GM12892 (cell line): ENCODE measurements around the gene SDK1.

Source experiments
- DNase-seq: peaks from one replicate; pipeline ENCODE4 v3.0.0; 2011; ENCODE audit not compliant: insufficient read length
- FAIRE-seq: peaks from 2 replicates; lab custom pipeline; 2011; peaks lifted over from hg19 to GRCh38; lab: Jason Lieb, UNC
- POLR2A ChIP-seq: IDR thresholded peaks from 2 replicates; pipeline ENCODE4 v1.6.1; 2011; ENCODE audit warnings: low read depth, low read length, control low read depth
- POLR2AphosphoS5 ChIP-seq: IDR thresholded peaks from 2 replicates; pipeline ENCODE4 v1.6.1; 2011; ENCODE audit warnings: low read depth, low read length, control low read depth
- TAF1 ChIP-seq: IDR thresholded peaks from 2 replicates; pipeline ENCODE4 v1.6.1; 2011; ENCODE audit warnings: low read depth, mild to moderate bottlenecking, control low read depth, low read length, borderline replicate concordance

The SDK1 gene

DNA sequence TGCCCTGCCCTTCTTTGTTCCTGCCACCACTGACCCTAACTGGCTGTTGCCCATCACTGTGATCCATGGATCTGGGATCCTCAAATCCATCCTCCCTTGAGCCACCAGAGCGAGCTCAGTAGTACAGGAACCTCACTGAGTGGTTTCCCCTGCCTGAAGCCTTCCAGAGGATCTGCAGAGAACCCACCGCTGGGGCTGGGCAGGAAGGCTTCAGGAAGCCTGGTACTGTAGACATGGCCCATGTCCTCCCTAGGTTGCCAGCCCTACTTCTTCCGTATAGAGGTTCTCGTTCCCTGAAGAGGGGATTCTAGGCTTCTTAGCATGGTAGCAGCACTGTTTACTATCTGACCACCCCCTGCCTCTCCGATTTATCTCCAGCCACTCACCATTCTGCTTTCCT is 693.7 kb downstream of the SDK1 start:
- TF ChIP-seq TAF1 (no peak), POLR2AphosphoS5 (no peak), POLR2A (no peak)
- DNase-seq = no peak
- FAIRE-seq = no peak

DNA sequence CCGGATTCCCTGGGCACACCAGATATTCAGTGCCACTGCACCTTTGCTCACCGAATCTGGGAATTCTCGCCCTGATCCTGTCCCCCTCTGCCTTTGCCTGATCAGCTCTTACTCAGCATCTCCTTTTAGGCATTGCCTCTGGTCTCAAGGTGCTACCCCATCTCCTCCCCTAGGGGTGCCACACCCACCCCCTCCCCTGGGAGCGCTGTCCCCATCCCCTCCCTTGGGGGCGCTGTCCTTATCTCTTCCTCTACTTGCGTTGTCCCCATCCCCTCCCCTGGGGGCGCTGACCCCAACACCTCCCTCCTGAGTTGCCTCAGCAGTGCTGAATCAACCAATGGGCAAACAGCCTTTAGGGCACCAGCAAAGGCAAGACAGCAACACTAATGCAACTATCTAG is 694.1 kb downstream of the SDK1 start:
- no peak for TF ChIP-seq POLR2AphosphoS5
- no peak for TF ChIP-seq POLR2A
- TF ChIP-seq TAF1 = no peak
- DNase-seq = no peak
- no peak for FAIRE-seq

DNA sequence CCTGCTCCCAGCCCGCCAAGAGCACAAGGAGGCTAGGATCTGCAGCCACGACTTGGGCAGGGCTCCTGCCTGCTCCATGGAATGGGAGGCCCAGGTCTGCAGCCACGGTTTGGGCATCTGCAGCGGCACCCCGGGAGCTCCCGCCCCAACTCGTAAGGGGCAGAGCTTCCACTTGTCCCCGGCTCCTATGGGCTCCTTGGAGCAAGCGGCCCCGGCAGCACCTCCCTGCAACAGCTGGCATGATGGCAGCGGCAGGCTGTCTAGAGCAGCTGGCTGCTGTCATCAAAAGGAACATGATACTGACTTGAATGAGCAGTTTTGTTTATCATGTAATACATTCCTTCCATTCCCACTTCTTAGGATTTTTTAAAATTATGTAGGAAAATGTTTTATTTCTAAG is 697.0 kb downstream of the SDK1 start:
- FAIRE-seq (no peak), DNase-seq (no peak)
- no peak for TF ChIP-seq POLR2AphosphoS5
- TF ChIP-seq TAF1 = no peak
- TF ChIP-seq POLR2A = no peak

DNA sequence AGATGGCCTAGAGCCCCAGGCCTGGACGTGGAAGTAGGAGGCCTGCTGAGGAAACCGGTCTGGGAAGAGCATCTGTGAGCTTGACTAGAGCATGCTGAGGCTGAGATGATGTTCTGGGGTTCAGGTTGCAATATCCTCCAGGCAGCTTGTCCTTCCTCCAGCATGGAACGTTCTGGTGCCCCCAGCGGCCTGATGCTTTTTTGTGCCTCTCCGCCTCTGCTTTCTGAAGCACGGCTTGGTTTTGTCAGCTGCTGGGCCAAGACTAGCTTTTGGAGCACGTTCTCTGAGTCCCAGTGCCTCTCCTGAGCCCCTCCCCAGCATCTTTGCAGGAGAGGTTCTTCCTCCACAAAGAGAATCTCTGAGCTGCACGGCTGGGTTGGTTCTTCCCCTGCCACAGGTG is 699.1 kb downstream of the SDK1 start:
- no peak for TF ChIP-seq POLR2AphosphoS5
- no peak for TF ChIP-seq POLR2A
- no peak for TF ChIP-seq TAF1
- FAIRE-seq = no peak
- no peak for DNase-seq

DNA sequence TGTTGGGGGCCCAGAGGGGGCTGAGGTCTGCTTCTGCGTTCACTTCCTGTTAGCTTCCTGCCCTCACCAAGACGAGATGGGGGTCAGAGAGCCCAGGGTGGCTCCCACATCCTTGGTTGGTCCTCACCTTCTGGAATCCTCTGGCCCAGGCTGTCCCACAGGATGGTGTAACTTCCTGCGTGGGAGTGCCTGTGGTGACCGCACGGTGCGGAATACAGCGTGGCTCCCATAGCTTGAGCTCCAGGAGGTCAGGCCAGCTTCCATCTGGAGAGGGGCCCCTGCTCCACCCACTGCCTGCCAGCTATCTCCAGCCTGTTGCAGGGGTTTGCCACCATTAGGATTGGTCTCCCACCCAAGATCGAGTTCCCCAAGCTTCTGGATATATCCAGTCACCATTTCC is 699.9 kb downstream of the SDK1 start:
- FAIRE-seq (no peak), DNase-seq (no peak)
- no peak for TF ChIP-seq TAF1
- TF ChIP-seq POLR2A = no peak
- TF ChIP-seq POLR2AphosphoS5 = no peak

DNA sequence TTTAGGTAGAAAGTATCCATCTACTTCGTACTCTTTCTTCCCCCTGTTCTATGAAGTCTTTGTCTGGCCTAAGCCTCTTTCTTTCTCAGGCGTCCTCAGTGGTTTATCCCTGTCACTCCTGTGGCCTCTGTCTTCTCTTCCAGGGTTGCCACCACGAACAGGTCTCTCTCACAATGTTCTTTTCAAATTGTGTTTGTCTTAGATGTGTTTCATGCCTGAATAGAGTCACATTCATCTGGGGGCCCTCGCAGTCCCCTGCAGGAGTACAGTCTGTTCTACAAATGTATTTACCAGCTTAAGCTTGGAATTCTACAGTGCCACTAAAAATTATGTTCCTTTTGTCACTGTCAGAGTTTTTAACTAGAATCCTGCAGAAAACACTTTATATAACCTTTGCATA is 700.7 kb downstream of the SDK1 start:
- no peak for TF ChIP-seq TAF1
- no peak for FAIRE-seq
- DNase-seq = no peak

DNA sequence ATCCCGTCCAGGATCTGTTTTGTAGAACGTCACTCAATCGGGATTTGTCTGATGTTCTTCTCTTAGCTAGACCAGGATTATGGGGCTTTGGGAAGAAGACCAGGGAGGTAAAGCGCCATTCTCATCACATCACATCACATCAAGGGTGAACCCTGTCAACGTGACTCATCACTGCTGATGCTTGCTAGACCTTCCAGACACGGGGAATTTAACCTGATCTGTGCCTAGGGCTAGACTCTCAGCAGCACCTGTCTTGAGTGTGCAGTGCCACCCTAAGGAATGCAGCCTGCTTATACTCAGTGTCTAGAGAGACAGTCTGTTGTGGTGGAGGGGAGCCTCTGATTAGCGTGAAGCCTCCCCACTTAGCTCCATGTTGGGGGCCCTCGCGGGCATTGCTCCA is 702.5 kb downstream of the SDK1 start:
- DNase-seq (no peak), FAIRE-seq (no peak)
- TF ChIP-seq TAF1 (no peak), POLR2A (no peak), POLR2AphosphoS5 (no peak)

DNA sequence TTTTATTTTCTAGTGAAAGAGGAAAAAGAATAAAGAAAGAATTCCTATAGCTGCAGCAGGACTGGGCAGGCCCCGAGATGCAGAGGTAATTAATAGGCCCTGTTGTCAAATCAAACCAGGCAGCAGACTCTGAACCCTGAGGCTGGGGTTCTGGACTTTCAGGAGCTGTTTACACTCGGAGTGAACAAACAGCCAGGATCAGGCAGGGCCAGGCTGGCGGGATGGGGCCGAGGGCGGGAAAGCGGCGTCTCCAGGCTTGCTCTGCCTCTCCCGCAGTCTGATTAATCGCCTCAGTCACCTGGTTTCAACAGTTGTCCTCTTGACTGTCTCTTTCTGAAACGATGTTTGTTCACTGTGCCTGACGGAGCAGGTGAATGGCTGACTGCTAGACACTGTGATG is 705.6 kb downstream of the SDK1 start:
- TF ChIP-seq POLR2AphosphoS5 (no peak), POLR2A (no peak), TAF1 (no peak)
- FAIRE-seq (no peak), DNase-seq (no peak)

DNA sequence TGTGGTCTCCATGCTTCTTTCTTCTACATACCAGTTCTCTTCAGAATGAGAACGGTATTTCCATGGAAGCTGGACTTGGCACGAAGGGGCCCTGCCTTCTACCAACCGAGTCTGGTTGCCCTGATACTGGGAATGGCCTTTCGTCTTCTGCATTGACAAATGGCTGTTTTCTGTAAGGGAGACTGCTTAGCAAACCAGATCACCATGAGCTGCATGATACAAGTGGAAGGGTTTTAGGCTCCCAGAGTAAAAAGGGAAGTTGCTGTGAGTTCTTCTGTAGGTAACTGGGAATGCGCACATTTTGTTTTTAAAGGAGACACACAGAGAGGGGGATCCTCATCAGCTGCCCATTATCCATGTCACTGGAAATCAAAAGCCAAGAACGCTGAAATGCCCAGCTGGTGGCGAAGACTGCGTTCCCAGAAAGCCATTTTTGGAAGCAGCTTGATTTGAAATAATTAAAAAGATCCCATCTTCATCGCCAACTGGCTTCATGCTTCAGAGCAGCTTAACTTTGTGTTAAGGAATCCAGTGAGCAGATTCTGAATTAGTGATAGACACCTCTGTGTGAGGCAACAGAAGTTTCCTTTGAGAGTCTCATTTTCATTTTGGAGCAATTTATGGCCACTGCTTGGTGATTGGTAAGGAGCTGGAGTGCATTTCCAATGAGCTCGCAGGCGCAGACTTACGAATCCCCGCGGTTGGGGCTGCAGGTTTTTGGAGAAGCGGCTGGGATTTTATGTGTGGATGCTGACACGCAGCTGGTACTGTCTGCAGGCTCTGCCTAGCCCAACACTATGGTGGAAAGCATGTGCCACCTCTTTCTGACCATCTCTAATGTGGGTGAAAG is 708.4 kb downstream of the SDK1 start:
- DNase-seq = no peak
- no peak for FAIRE-seq
- TF ChIP-seq POLR2A (no peak), TAF1 (no peak), POLR2AphosphoS5 (no peak)

DNA sequence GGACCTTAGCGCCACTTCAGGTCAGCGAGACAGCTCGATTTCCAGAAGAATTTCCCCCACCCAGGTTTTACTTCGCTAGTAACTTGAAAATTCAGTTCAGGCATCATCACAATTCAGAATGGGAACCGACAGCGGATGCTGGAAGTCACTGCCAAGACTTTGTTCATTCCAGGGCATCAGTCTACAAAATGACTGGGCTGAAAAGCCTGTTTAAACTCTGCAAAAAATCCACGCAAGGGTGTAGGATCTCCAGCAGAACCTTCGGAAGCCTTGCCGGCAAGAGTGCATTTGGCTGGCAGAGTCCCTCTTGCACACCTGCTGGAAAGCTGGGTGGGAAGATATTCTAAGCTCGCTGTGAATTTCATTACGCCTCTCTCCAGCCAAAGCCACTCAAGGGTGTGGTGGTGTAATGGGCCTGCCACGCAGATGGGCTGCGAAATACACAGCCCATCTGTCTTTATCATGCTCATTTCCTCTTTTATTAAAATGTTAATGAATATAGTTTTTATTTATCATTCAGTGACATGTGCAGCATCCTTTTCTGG is 709.1 kb downstream of the SDK1 start:
- TF ChIP-seq POLR2A = no peak
- TF ChIP-seq TAF1 = no peak
- no peak for TF ChIP-seq POLR2AphosphoS5
- DNase-seq (no peak), FAIRE-seq (no peak)

DNA sequence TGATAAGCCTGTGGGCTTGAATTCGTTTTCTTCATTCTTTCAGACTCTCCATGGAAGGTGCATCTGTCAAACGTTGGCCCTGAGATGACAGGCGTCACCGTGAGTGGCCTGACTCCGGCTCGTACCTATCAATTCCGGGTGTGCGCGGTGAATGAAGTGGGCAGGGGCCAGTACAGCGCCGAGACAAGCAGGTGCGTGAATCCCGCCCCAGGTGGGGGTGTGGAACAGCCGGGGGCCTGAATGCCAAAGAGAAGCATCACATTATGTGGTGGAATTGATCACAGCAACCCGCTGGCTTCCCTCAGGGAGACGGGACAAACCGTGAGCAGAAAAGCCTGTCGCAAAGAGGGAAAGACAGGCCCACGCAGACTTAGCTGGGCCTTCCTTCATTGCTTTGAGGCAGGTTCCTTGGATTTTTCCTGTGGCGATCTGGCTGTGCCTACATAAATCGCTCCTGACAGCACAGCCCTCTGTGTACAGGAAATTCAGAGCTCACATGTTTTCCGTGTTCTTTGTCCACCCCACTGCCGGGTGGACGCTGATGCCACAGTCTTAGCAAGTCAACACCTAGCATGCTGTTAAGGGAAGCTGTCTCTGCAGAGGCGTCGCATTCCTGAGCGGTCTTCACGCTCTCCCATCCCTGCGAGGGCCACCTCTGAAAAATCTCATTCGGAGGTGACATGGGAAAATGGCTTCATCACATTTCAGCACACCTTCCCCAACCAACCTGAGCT is 710.0 kb downstream of the SDK1 start:
- TF ChIP-seq TAF1 = no peak
- TF ChIP-seq POLR2A = no peak
- TF ChIP-seq POLR2AphosphoS5 = no peak
- FAIRE-seq (no peak), DNase-seq (no peak)

DNA sequence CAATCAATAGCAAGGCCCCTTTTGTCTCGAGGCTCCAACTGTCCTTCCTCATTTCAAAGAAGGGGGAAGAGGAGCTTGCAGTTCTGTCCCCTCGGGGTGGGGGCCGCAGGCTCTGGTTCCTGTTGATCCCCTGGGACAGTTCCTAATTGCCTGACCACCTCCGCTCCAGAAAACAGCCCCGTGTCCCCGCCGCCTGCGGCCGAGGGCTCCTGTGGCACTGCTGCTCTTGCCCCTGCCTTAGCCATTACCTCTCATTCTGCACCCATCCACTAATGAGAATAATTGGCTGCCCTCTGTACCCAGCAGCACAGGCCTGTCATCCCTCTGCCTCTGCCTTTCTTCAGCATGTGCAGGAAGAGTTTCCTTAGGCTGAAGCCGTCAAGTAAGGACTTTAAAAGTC is 712.7 kb downstream of the SDK1 start:
- TF ChIP-seq TAF1 (no peak), POLR2AphosphoS5 (no peak), POLR2A (no peak)
- FAIRE-seq = no peak
- no peak for DNase-seq
